ENCODE data around the gene TUSC7.

- TF ChIP-seq GATA3 (IDR thresholded peaks at IDR 0.05; ENCODE audit: low read depth, low read length) (no peak), GATA2 (IDR thresholded peaks at IDR 0.05; ENCODE audit: low read depth, low read length) (no peak)
Observed at GRCh38 chr3:116701070-116701469, 8.5 kb upstream of the TUSC7 start.
